ENCODE measurements around the gene ZIC5. TPM values are rescaled to one million over a fixed set of nuclear protein-coding genes. Genes with fewer than 3 reads are reported as not detected.
A peak's percentile ranks its signal among the peaks of the same experiment; 100 is the strongest.
"Not testable (repeated sequence)": the region's sequence is repeated elsewhere in the genome, so short reads cannot be mapped to it uniquely, and the experiment has no call there.

Gene ZIC5
- total and polyA plus RNA-seq, 4 experiments from 2014 or later: not detected

- peak in 1 of 5 donors; percentile 17 for DNase-seq
- peaks cover 0 to 12% (median 3%) of the 10 kb centered on the region in 8 donors for H3K9me3 Mint-ChIP-seq
- no peak overlapping the region for H3K4me3 ChIP-seq (ENCODE audit: low read length in 2 of 2)
- peaks cover 54 to 70% of the 10 kb centered on the region in 2 donors for H3K27me3 Mint-ChIP-seq
- intact Hi-C loops (cut with micrococcal nuclease): no loop called here
- H3K4me1 ChIP-seq (ENCODE audit: insufficient read depth, low read length): peaks cover 47% of the 10 kb centered on the region
- H3K36me3 ChIP-seq (ENCODE audit: insufficient read depth, low read length): no peaks in the 10 kb centered on the region
- H3K9me3 ChIP-seq (ENCODE audit: control insufficient read depth in 1 of 2, low read length in 2 of 2): no peaks in the 10 kb centered on the region
- H3K4me1 Mint-ChIP-seq: peaks cover 17 to 44% (median 28%) of the 10 kb centered on the region in 4 donors
- H3K27me3 ChIP-seq (ENCODE audit: insufficient read depth, low read length): peaks cover 57% of the 10 kb centered on the region
- H3K4me3 Mint-ChIP-seq: peak overlapping the region; percentile 30 to 85 (median 78)
- peak overlapping the region in 4 of 7 donors; percentile 13 to 86 (median 72) for H3K27ac Mint-ChIP-seq
- ChIA-PET CTCF (ENCODE audit: partially characterized antibody) (no interaction called here), POLR2A (ENCODE audit: partially characterized antibody) (interaction anchor here (0.8 kb wide), 1 partner anchor 10 kb away, joined by 3 read pairs; no protein-coding TSS in a partner anchor)
- H3K27ac ChIP-seq (ENCODE audit: low read depth, low read length): no peak overlapping the region
- H3K36me3 Mint-ChIP-seq: no peaks in the 10 kb centered on the region
Observed at GRCh38 chr13:99955747-99956472, 15.7 kb downstream of the ZIC5 start.

- peaks cover 56 to 69% of the 10 kb centered on the region in 2 donors for H3K27me3 Mint-ChIP-seq
- no peaks in the 10 kb centered on the region for H3K36me3 Mint-ChIP-seq
- Histone ChIP-seq H3K4me1 (ENCODE audit: insufficient read depth, low read length) (peaks cover 42% of the 10 kb centered on the region), H3K27ac (ENCODE audit: low read depth, low read length) (no peak overlapping the region), H3K27me3 (ENCODE audit: insufficient read depth, low read length) (peaks cover 53% of the 10 kb centered on the region), H3K9me3 (ENCODE audit: control insufficient read depth in 1 of 2, low read length in 2 of 2) (no peaks in the 10 kb centered on the region), H3K4me3 (ENCODE audit: low read length in 2 of 2) (no peak overlapping the region), H3K36me3 (ENCODE audit: insufficient read depth, low read length) (no peaks in the 10 kb centered on the region)
- peak overlapping the region in 4 of 8 donors; percentile 9 to 82 (median 24) for H3K4me3 Mint-ChIP-seq
- H3K27ac Mint-ChIP-seq: peak overlapping the region in 1 of 7 donors; percentile 52
- peaks cover 0 to 12% (median 3%) of the 10 kb centered on the region in 8 donors for H3K9me3 Mint-ChIP-seq
- POLR2A ChIA-PET (ENCODE audit: partially characterized antibody): interaction anchor here (0.8 kb wide), 1 partner anchor 10 kb away, joined by 3 read pairs; no protein-coding TSS in a partner anchor
- intact Hi-C loops (cut with micrococcal nuclease): no loop called here
- DNase-seq: no peak
- CTCF ChIA-PET (ENCODE audit: partially characterized antibody): no interaction called here
- peaks cover 16 to 44% (median 28%) of the 10 kb centered on the region in 4 donors for H3K4me1 Mint-ChIP-seq
Observed at GRCh38 chr13:99955107-99955746, 16.3 kb downstream of the ZIC5 start.

GRCh38 chr13:99953138-99953755 lies 18.3 kb downstream of the ZIC5 start:
- ChIA-PET POLR2A (ENCODE audit: partially characterized antibody) (no interaction called here), CTCF (ENCODE audit: partially characterized antibody) (interaction anchor here (0.9 to 1.1 kb wide), 2 partner anchors 35 to 37 kb away, joined by 3 read pairs; no protein-coding TSS in a partner anchor)
- Histone ChIP-seq H3K4me3 (ENCODE audit: low read length in 2 of 2) (no peak overlapping the region), H3K27ac (ENCODE audit: low read depth, low read length) (no peak overlapping the region), H3K36me3 (ENCODE audit: insufficient read depth, low read length) (no peaks in the 10 kb centered on the region), H3K4me1 (ENCODE audit: insufficient read depth, low read length) (peaks cover 25% of the 10 kb centered on the region), H3K9me3 (ENCODE audit: control insufficient read depth in 1 of 2, low read length in 2 of 2) (no peaks in the 10 kb centered on the region), H3K27me3 (ENCODE audit: insufficient read depth, low read length) (peaks cover 37% of the 10 kb centered on the region)
- no peaks in the 10 kb centered on the region for H3K36me3 Mint-ChIP-seq
- peak overlapping the region in 1 of 7 donors; percentile 28 for H3K27ac Mint-ChIP-seq
- no peak overlapping the region for H3K4me3 Mint-ChIP-seq
- H3K9me3 Mint-ChIP-seq: peaks cover 0 to 3% (median 0%) of the 10 kb centered on the region in 8 donors
- intact Hi-C loops (cut with micrococcal nuclease): no loop called here
- peaks cover 54 to 68% of the 10 kb centered on the region in 2 donors for H3K27me3 Mint-ChIP-seq
- H3K4me1 Mint-ChIP-seq: peaks cover 6 to 29% (median 18%) of the 10 kb centered on the region in 4 donors
- no peak for DNase-seq

GRCh38 chr13:99951666-99952065 lies 19.9 kb downstream of the ZIC5 start:
- H3K27me3 ChIP-seq (ENCODE audit: insufficient read depth, low read length): peaks cover 22% of the 10 kb centered on the region
- H3K4me3 ChIP-seq (ENCODE audit: low read length in 2 of 2); H3K4me1 ChIP-seq (ENCODE audit: insufficient read depth, low read length); H3K9me3 Mint-ChIP-seq; POLR2A ChIA-PET (ENCODE audit: partially characterized antibody); intact Hi-C loops (cut with micrococcal nuclease); H3K4me3 Mint-ChIP-seq; CTCF ChIA-PET (ENCODE audit: partially characterized antibody); H3K9me3 ChIP-seq (ENCODE audit: control insufficient read depth in 1 of 2, low read length in 2 of 2); H3K36me3 Mint-ChIP-seq; H3K27ac ChIP-seq (ENCODE audit: low read depth, low read length); DNase-seq; H3K36me3 ChIP-seq (ENCODE audit: insufficient read depth, low read length); H3K27ac Mint-ChIP-seq: not testable (repeated sequence)
- Mint-ChIP-seq H3K27me3 (peaks cover 54 to 66% of the 10 kb centered on the region in 2 donors), H3K4me1 (peaks cover 4 to 13% (median 8%) of the 10 kb centered on the region in 4 donors)

- no peak for DNase-seq
- CTCF ChIA-PET (ENCODE audit: partially characterized antibody): no interaction called here
- Histone ChIP-seq H3K9me3 (ENCODE audit: control insufficient read depth in 1 of 2, low read length in 2 of 2) (no peaks in the 10 kb centered on the region), H3K36me3 (ENCODE audit: insufficient read depth, low read length) (no peaks in the 10 kb centered on the region), H3K4me1 (ENCODE audit: insufficient read depth, low read length) (no peaks in the 10 kb centered on the region), H3K27me3 (ENCODE audit: insufficient read depth, low read length) (peaks cover 4% of the 10 kb centered on the region), H3K27ac (ENCODE audit: low read depth, low read length) (no peak overlapping the region), H3K4me3 (ENCODE audit: low read length in 2 of 2) (no peak overlapping the region)
- H3K4me3 Mint-ChIP-seq: no peak overlapping the region
- peaks cover 0 to 2% (median 0%) of the 10 kb centered on the region in 8 donors for H3K9me3 Mint-ChIP-seq
- intact Hi-C loops (cut with micrococcal nuclease): no loop called here
- no peaks in the 10 kb centered on the region for H3K36me3 Mint-ChIP-seq
- H3K27me3 Mint-ChIP-seq: peaks cover 51 to 62% of the 10 kb centered on the region in 2 donors
- H3K27ac Mint-ChIP-seq: no peak overlapping the region
- no peaks in the 10 kb centered on the region for H3K4me1 Mint-ChIP-seq
- POLR2A ChIA-PET (ENCODE audit: partially characterized antibody): no interaction called here
Observed at GRCh38 chr13:99949679-99950413, 21.7 kb downstream of the ZIC5 start.

- POLR2A ChIA-PET (ENCODE audit: partially characterized antibody): no interaction called here
- Mint-ChIP-seq H3K4me1 (no peaks in the 10 kb centered on the region), H3K4me3 (no peak overlapping the region), H3K27ac (no peak overlapping the region), H3K9me3 (peaks cover 0 to 2% (median 0%) of the 10 kb centered on the region in 8 donors), H3K36me3 (no peaks in the 10 kb centered on the region), H3K27me3 (peaks cover 52 to 60% of the 10 kb centered on the region in 2 donors)
- no peak overlapping the region for H3K4me3 ChIP-seq (ENCODE audit: low read length in 2 of 2)
- CTCF ChIA-PET (ENCODE audit: partially characterized antibody): no interaction called here
- DNase-seq: no peak
- intact Hi-C loops (cut with micrococcal nuclease): no loop called here
- H3K9me3 ChIP-seq (ENCODE audit: control insufficient read depth in 1 of 2, low read length in 2 of 2): no peaks in the 10 kb centered on the region
- H3K4me1 ChIP-seq (ENCODE audit: insufficient read depth, low read length): no peaks in the 10 kb centered on the region
- H3K27me3 ChIP-seq (ENCODE audit: insufficient read depth, low read length): peaks cover 4% of the 10 kb centered on the region
- H3K27ac ChIP-seq (ENCODE audit: low read depth, low read length): no peak overlapping the region
- H3K36me3 ChIP-seq (ENCODE audit: insufficient read depth, low read length): no peaks in the 10 kb centered on the region
Observed at GRCh38 chr13:99948907-99949678, 22.5 kb downstream of the ZIC5 start.

All from CD4-positive, alpha-beta memory T cell (primary cell).